K562 (cell line): ENCODE data around the gene URI1. TPM values are rescaled to one million over a fixed set of nuclear protein-coding genes. Genes with fewer than 3 reads are reported as not detected.

ENCODE experiments used
- CBX5 ChIP-seq: IDR thresholded peaks from 2 replicates; pipeline ENCODE4 v1.6.1; 2014; ENCODE audit warnings: low read depth, borderline replicate concordance
- EWSR1 ChIP-seq: fragments of 450-650 bp; IDR thresholded peaks from 2 replicates; pipeline ENCODE4 v1.6.1; 2018; ENCODE audit warnings: borderline replicate concordance, mild to moderate bottlenecking, low read depth, moderate library complexity; ENCODE audit not compliant: partially characterized antibody
- KLF6 ChIP-seq: fragments of 250-450 bp; sonication (Bioruptor Pico); IDR thresholded peaks from 2 replicates; pipeline ENCODE4 v1.4.0; 2020; ENCODE audit warnings: mild to moderate bottlenecking, moderate library complexity, borderline replicate concordance
- MED1 ChIP-seq: sonication (generic); formaldehyde crosslinking; IDR thresholded peaks from 2 replicates; pipeline ENCODE4 v1.8.1; 2023; ENCODE audit warnings: missing genetic modification reagents, borderline replicate concordance
- NR2F6 ChIP-seq: fragments of 450-650 bp; formaldehyde crosslinking; IDR thresholded peaks from 2 replicates; pipeline ENCODE4 v1.4.0; 2020; ENCODE audit warnings: mild to moderate bottlenecking
- RNF2 ChIP-seq: sonication (generic); IDR thresholded peaks from 2 replicates; pipeline ENCODE4 v1.6.1; 2016
- SNIP1 ChIP-seq: fragments of 450-650 bp; IDR thresholded peaks from 2 replicates; pipeline ENCODE4 v1.7.1; 2017; ENCODE audit warnings: low read depth, mild to moderate bottlenecking
- ZC3H4 ChIP-seq: sonication (generic); formaldehyde crosslinking; IDR thresholded peaks from 2 replicates; pipeline ENCODE4 v1.9.0; 2021; ENCODE audit warnings: missing genetic modification reagents, borderline replicate concordance
- ZNF785 ChIP-seq: fragments of 250-450 bp; sonication (Bioruptor Pico); IDR thresholded peaks from 2 replicates; pipeline ENCODE4 v1.4.0; 2020; ENCODE audit warnings: mild to moderate bottlenecking
- ZSCAN32 ChIP-seq: fragments of 450-650 bp; formaldehyde crosslinking; IDR thresholded peaks from 2 replicates; pipeline ENCODE4 v1.4.0; 2020; ENCODE audit warnings: mild to moderate bottlenecking, moderate library complexity
- polyA plus RNA-seq, 8 experiments: library from polyadenylated mRNA; depleted of rRNA in 4 of 8; stranded (reverse) in 5 of 8; unstranded in 3 of 8; fragments of >200 nt; fragmentation: Nextera tagmentation in 2 of 8; fragmentation: Illumina TruSeq in 1 of 8; extraction: Ambion mirVana in 2 of 8; extraction: Trizol in 1 of 8; gene quantifications; 2 replicates each; pipeline versions ENCODE4 v1.2.1 to v1.2.3, GENCODE V29; 2011 to 2014; ENCODE audit warnings: inconsistent platforms in 1 of 8, missing spikeins in 1 of 8
- total RNA-seq, 7 experiments: library from RNA; depleted of rRNA in 6 of 7; stranded (reverse); fragments of >200 nt in 6 of 7; fragmentation: Illumina TruSeq in 2 of 7; extraction: Trizol in 2 of 7; gene quantifications; 2 replicates each; pipeline versions ENCODE4 v1.2.1 to v1.2.3, GENCODE V29; 2011 to 2021; ENCODE audit warnings: low replicate concordance in 1 of 7
- TF ChIP-seq, protein P1 (sequence below): fragments of 250-450 bp; sonication (Bioruptor Pico); IDR thresholded peaks from 2 replicates; pipeline ENCODE4 v1.5.0; 2020; ENCODE audit warnings: mild to moderate bottlenecking, borderline replicate concordance
- TF ChIP-seq, protein P2 (sequence below): sonication (generic); formaldehyde crosslinking; IDR thresholded peaks from 2 replicates; pipeline ENCODE4 v1.9.0; 2022; ENCODE audit warnings: mild to moderate bottlenecking, missing genetic modification reagents
- TF ChIP-seq, protein P3 (sequence below): IDR thresholded peaks from 2 replicates; pipeline ENCODE4 v1.6.1; 2012; ENCODE audit warnings: low read depth, low read length, improper control_type of control experiment, borderline replicate concordance
- TF ChIP-seq, protein P4 (sequence below): sonication (generic); formaldehyde crosslinking; IDR thresholded peaks from 2 replicates; pipeline ENCODE4 v1.5.0; 2020; ENCODE audit warnings: missing genetic modification reagents
- TF ChIP-seq, protein P5 (sequence below): fragments of 450-650 bp; conservative IDR thresholded peaks from 2 replicates; pipeline ENCODE4 v1.6.1; 2016; ENCODE audit warnings: missing genetic modification characterization, low read depth, mild to moderate bottlenecking, missing compliant biosample characterization, moderate library complexity
- TF ChIP-seq, protein P6 (sequence below): fragments of 250-450 bp; sonication (Bioruptor Pico); IDR thresholded peaks from 2 replicates; pipeline ENCODE4 v1.8.0; 2021; ENCODE audit warnings: borderline replicate concordance, mild to moderate bottlenecking, moderate library complexity; ENCODE audit not compliant: poor library complexity, severe bottlenecking

Gene URI1
- total and polyA plus RNA-seq, 9 of the 15 experiments (the other 6 are each of a cell fraction or from before 2014, with no cell fraction given): 16.9 to 87.4 (median 63.9) TPM

DNA sequence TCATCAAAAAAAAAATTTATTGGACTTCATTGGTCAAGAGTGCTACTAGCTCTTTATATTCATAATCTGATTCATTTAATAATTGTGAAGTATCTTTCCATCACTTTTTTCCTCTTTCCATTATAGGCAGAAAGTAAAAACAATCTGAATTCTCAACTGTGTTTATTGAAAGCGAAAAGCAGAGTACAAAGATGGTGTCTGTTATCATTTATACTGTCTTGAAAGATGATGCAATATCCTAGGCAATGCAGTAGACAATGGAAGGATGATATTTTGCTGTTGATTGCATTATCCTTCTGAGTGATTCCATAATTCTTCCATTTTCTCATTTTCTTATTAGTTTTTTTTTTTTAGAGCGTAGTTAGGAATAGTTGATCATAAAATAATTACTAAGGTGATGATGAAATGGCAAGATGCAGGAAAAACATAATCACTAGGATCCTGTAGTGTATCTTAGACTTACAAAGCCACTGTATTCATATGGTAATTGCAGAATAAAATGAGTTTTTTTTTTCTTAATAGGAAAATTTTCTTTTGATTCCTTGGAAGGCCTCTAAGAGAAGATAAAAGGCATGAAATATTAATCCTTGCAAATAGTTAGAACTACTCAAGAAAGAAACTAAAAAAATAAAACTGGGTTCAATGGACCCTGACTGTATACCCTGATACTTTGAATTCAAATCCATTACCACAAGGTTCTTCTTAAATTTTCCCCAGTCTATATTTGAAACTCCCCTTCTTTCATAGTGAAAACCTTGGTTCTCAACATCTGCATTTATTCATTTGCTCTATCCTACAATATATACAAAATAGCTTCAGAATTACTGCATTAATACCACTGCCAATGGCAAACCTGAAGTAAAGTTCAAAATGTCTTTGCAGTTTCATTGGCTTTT, 11.6 kb downstream of the URI1 start (continued):
- TF ChIP-seq, protein P1, sequence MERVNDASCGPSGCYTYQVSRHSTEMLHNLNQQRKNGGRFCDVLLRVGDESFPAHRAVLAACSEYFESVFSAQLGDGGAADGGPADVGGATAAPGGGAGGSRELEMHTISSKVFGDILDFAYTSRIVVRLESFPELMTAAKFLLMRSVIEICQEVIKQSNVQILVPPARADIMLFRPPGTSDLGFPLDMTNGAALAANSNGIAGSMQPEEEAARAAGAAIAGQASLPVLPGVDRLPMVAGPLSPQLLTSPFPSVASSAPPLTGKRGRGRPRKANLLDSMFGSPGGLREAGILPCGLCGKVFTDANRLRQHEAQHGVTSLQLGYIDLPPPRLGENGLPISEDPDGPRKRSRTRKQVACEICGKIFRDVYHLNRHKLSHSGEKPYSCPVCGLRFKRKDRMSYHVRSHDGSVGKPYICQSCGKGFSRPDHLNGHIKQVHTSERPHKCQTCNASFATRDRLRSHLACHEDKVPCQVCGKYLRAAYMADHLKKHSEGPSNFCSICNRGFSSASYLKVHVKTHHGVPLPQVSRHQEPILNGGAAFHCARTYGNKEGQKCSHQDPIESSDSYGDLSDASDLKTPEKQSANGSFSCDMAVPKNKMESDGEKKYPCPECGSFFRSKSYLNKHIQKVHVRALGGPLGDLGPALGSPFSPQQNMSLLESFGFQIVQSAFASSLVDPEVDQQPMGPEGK (CRISPR knock-in tag): no peak
- TF ChIP-seq, protein P2, sequence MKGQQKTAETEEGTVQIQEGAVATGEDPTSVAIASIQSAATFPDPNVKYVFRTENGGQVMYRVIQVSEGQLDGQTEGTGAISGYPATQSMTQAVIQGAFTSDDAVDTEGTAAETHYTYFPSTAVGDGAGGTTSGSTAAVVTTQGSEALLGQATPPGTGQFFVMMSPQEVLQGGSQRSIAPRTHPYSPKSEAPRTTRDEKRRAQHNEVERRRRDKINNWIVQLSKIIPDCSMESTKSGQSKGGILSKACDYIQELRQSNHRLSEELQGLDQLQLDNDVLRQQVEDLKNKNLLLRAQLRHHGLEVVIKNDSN (CRISPR knock-in tag): no peak
- TF ChIP-seq ZNF785 (CRISPR knock-in tag) (no peak), KLF6 (no peak), ZC3H4 (CRISPR knock-in tag) (no peak), NR2F6 (CRISPR knock-in tag) (no peak), MED1 (CRISPR knock-in tag) (no peak), ZSCAN32 (CRISPR knock-in tag) (peak; percentile 96), SNIP1 (no peak), CBX5 (no peak), EWSR1 (no peak), RNF2 (no peak)
- TF ChIP-seq, protein P3, sequence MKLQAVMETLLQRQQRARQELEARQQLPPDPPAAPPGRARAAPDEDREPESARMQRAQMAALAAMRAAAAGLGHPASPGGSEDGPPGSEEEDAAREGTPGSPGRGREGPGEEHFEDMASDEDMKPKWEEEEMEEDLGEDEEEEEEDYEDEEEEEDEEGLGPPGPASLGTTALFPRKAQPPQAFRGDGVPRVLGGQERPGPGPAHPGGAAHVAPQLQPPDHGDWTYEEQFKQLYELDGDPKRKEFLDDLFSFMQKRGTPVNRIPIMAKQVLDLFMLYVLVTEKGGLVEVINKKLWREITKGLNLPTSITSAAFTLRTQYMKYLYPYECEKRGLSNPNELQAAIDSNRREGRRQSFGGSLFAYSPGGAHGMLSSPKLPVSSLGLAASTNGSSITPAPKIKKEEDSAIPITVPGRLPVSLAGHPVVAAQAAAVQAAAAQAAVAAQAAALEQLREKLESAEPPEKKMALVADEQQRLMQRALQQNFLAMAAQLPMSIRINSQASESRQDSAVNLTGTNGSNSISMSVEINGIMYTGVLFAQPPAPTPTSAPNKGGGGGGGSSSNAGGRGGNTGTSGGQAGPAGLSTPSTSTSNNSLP: 0 out of 2 replicates have a peak, but pooled peaks have one; percentile 47
- TF ChIP-seq, protein P4, sequence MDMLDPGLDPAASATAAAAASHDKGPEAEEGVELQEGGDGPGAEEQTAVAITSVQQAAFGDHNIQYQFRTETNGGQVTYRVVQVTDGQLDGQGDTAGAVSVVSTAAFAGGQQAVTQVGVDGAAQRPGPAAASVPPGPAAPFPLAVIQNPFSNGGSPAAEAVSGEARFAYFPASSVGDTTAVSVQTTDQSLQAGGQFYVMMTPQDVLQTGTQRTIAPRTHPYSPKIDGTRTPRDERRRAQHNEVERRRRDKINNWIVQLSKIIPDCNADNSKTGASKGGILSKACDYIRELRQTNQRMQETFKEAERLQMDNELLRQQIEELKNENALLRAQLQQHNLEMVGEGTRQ: no peak
- TF ChIP-seq, protein P5, sequence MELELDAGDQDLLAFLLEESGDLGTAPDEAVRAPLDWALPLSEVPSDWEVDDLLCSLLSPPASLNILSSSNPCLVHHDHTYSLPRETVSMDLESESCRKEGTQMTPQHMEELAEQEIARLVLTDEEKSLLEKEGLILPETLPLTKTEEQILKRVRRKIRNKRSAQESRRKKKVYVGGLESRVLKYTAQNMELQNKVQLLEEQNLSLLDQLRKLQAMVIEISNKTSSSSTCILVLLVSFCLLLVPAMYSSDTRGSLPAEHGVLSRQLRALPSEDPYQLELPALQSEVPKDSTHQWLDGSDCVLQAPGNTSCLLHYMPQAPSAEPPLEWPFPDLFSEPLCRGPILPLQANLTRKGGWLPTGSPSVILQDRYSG (tag): no peak
- TF ChIP-seq, protein P6, sequence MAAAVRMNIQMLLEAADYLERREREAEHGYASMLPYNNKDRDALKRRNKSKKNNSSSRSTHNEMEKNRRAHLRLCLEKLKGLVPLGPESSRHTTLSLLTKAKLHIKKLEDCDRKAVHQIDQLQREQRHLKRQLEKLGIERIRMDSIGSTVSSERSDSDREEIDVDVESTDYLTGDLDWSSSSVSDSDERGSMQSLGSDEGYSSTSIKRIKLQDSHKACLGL (CRISPR knock-in tag): no peak
